GM10248 (cell line): Measurements from ENCODE around the gene MOB3B.

Experiments
- CTCF ChIA-PET: fragments of 300-600 bp; sonication (Branson Sonifier 250); formaldehyde crosslinking; extraction: SDS; loops from one replicate; lab custom pipeline; 2021; ENCODE audit warnings: antibody characterized with exemption; lab: Yijun Ruan, JAX
- POLR2A ChIA-PET: fragments of 350-650 bp; sonication (Branson Sonifier 250); formaldehyde crosslinking; extraction: SDS; loops from one replicate; lab custom pipeline; 2020; ENCODE audit warnings: antibody characterized with exemption; lab: Yijun Ruan, JAX
- DNase-seq: peaks from one replicate; pipeline ENCODE4 v3.0.0; 2012; ENCODE audit errors: extremely low spot score
- CTCF ChIP-seq: IDR thresholded peaks from 2 replicates; pipeline ENCODE4 v1.5.1; 2012; ENCODE audit warnings: mild to moderate bottlenecking, low read depth; ENCODE audit errors: extremely low read depth, missing control alignments, control extremely low read depth

The MOB3B gene

DNA sequence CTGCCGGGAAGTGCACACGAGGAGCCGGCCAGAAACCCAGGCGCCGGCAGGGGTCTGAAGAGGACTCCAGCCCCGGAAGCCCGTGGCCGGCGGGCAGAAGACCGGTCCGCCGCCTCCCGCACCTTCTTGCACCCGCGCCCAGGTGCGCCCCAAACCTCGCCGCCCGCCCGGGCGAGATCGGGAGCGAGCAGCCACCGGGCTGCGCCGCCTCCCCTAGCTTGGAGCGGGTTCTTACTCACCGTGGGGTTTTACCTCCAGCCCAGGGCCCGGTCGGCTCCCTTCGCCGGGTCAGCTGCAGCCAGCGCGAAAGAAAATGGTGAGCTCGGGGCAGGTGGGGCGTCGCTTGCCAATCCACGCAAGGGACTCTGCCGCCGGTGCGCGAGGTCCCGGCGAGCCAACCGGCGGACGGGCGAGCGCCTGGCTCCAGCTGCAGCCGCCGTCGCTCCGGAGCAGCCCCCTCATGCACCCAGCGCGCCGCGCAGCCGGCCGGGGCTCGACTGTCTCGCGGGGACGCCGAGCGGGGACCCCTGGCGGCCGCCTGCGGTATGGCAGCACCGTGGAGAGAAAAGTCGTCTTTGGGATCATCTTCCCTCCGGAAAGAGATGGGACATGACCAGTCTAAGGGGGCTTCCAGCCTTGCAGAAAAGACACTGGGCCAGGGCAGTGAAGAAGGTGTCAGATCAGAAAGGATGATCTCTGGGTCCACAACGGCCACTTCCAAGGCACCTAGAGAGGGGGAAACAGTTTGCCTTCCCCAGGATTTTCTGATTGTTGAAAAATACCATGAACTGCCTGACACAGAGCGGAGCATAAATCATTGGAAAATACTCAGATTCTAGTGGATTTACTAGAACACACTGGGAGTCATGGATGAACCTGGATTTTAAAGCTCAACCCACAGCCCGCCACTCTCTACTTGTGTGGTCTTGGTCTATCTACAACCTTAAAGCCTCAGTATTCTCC is at the start of gene MOB3B:
Gene MOB3B (minus strand): TSS at position 499 of the 963 bp plus-strand sequence. CDS start 74,264 bp downstream, outside the sequence.
- peak; percentile 82 for DNase-seq
- TF ChIP-seq CTCF: peak; percentile 85
- ChIA-PET POLR2A (no interaction called here), CTCF (interaction anchor here (0.6 to 3.4 kb wide), 39 partner anchors 9 to 239 kb away, joined by 3 to 82 read pairs (median 3); partner anchors contain the start of gene C9orf72)

- no peak for TF ChIP-seq CTCF
- POLR2A ChIA-PET: interaction anchor here (0.6 kb wide), 1 partner anchor 156 kb away, joined by 3 read pairs; no protein-coding TSS in a partner anchor
- peak; percentile 91 for DNase-seq
- CTCF ChIA-PET: interaction anchor here (1.5 to 1.8 kb wide), 2 partner anchors 14 to 44 kb away, joined by 3 to 4 read pairs; partner anchors contain the start of gene MOB3B
Observed at GRCh38 chr9:27573634-27574590, 44.3 kb upstream of the MOB3B start.

DNA sequence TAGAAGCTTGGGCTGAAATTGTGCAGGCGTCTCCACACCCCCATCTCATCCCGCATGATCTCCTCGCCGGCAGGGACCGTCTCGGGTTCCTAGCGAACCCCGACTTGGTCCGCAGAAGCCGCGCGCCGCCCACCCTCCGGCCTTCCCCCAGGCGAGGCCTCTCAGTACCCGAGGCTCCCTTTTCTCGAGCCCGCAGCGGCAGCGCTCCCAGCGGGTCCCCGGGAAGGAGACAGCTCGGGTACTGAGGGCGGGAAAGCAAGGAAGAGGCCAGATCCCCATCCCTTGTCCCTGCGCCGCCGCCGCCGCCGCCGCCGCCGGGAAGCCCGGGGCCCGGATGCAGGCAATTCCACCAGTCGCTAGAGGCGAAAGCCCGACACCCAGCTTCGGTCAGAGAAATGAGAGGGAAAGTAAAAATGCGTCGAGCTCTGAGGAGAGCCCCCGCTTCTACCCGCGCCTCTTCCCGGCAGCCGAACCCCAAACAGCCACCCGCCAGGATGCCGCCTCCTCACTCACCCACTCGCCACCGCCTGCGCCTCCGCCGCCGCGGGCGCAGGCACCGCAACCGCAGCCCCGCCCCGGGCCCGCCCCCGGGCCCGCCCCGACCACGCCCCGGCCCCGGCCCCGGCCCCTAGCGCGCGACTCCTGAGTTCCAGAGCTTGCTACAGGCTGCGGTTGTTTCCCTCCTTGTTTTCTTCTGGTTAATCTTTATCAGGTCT is 43.5 kb upstream of the MOB3B start, which contains the start of gene C9orf72:
Gene C9orf72 (minus strand): TSS at position 564 of the 716 bp plus-strand sequence. CDS start 6,361 bp downstream, outside the sequence.
- peak; percentile 84 for DNase-seq
- POLR2A ChIA-PET: interaction anchor here (0.6 to 1.2 kb wide), 2 partner anchors 12 to 155 kb away, joined by 3 read pairs; no protein-coding TSS in a partner anchor
- CTCF ChIA-PET: interaction anchor here (0.8 to 1.8 kb wide), 3 partner anchors 13 to 44 kb away, joined by 3 to 4 read pairs (median 3); partner anchors contain the start of gene MOB3B
- TF ChIP-seq CTCF: no peak

- DNase-seq: peak; percentile 46
- no peak for TF ChIP-seq CTCF
- CTCF ChIA-PET: interaction anchor here (0.8 to 1.8 kb wide), 3 partner anchors 13 to 43 kb away, joined by 3 to 4 read pairs (median 3); partner anchors contain the start of gene MOB3B
- POLR2A ChIA-PET: interaction anchor here (1.2 kb wide), 1 partner anchor 12 kb away, joined by 3 read pairs; no protein-coding TSS in a partner anchor
Observed at GRCh38 chr9:27572566-27572917, 42.9 kb upstream of the MOB3B start.

DNA sequence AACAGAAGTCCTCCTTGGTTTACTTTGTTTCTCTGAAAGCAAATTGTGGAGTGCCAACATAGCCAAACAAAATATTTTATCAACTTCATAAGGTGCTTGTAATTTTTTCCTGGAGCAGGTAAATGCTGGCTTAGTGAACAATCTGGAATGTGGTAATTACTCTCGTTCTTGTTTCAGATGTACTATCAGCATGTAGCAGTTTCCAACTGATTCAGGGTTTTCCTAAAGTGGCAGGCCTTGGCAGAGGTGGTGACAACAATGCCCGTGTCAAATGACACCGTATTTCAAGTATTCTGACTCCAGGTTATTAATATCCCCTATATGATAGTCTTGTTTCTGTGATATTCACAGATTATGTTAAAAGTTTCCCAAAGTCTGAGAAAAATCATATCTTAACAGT is 42.4 kb upstream of the MOB3B start:
- TF ChIP-seq CTCF: no peak
- ChIA-PET POLR2A (interaction anchor here (1.2 kb wide), 1 partner anchor 11 kb away, joined by 3 read pairs; no protein-coding TSS in a partner anchor), CTCF (interaction anchor here (0.8 to 1.8 kb wide), 3 partner anchors 12 to 525 kb away, joined by 3 to 4 read pairs (median 3); no protein-coding TSS in a partner anchor)
- DNase-seq: no peak
